K562 (cell line): Measurements from ENCODE around the gene MTREX. TPM values are rescaled to one million over a fixed set of nuclear protein-coding genes. Genes with fewer than 3 reads are reported as not detected.

Experiments used
- ATAC-seq: fragments of 200-7000 bp; cut with Tn5 transposase; 3 replicates; pipeline ENCODE4 v1.9.1; 2020; ENCODE audit warnings: moderate library complexity
- BruUV-seq: library from RNA; stranded (reverse); fragments of 400-500 nt; replicated peaks from 2 replicates; lab custom pipeline; 2021; lab: Mats Ljungman, UMichigan
- CTCF ChIA-PET: fragments of 300-600 bp; formaldehyde crosslinking; extraction: SDS; loops from one replicate; lab custom pipeline; 2021; ENCODE audit warnings: low intra/inter-chr PET ratio; lab: Yijun Ruan, JAX
- POLR2A ChIA-PET: fragments of 300-600, 350-650 bp; sonication (Branson Sonifier 250); formaldehyde crosslinking; extraction: SDS; loops from one replicate; lab custom pipeline; 2021; ENCODE audit warnings: antibody characterized with exemption, inconsistent platforms; lab: Yijun Ruan, JAX
- DNase-seq, 4 experiments: peaks; one replicate each; pipeline versions ENCODE4 v3.0.0 to v3.0.0-alpha.2; 2011 to 2018; ENCODE audit warnings: low spot score in 3 of 4, mixed read lengths in 3 of 4; ENCODE audit errors: extremely low read depth in 1 of 4
- FAIRE-seq: peaks from 2 replicates; lab custom pipeline; 2011; peaks lifted over from hg19 to GRCh38; lab: Jason Lieb, UNC
- H2AFZ ChIP-seq: 2 replicates; pipeline ENCODE4 v1.6.0; 2011; ENCODE audit warnings: low read depth, low read length, control low read depth, inconsistent platforms
- H3K27ac ChIP-seq: fragments of 200-600 bp; 3 replicates; pipeline ENCODE4 v1.8.0; 2011; ENCODE audit warnings: low read depth, mild to moderate bottlenecking, control low read depth, inconsistent platforms, low read length, moderate library complexity, mixed read lengths; ENCODE audit errors: extremely low read depth
- H3K27me3 ChIP-seq, 2 experiments: fragments of 300-600 bp in 1 of 2; 2 replicates in 1 of 2; 3 replicates in 1 of 2; pipeline versions ENCODE4 v1.6.0 to v1.8.0; 2011; ENCODE audit warnings: inconsistent platforms in 2 of 2, low read length in 2 of 2, mild to moderate bottlenecking in 1 of 2, mixed read lengths in 1 of 2, moderate library complexity in 1 of 2; ENCODE audit not compliant: control insufficient read depth in 2 of 2, insufficient read depth in 2 of 2
- H3K36me3 ChIP-seq: fragments of 300-600 bp; 3 replicates; pipeline ENCODE4 v1.8.0; 2011; ENCODE audit warnings: mild to moderate bottlenecking, low read length, inconsistent platforms; ENCODE audit not compliant: control insufficient read depth, insufficient read depth
- H3K4me1 ChIP-seq, 2 experiments: fragments of 200-600 bp in 1 of 2; replicated peaks in 1 of 2; 2 replicates in 1 of 2; 3 replicates in 1 of 2; pipeline versions ENCODE4 v1.5.1 to v1.8.0; 2011; ENCODE audit warnings: inconsistent platforms in 2 of 2, low read length in 2 of 2, mild to moderate bottlenecking in 1 of 2, mixed read lengths in 1 of 2, moderate library complexity in 1 of 2; ENCODE audit not compliant: control insufficient read depth in 2 of 2, insufficient read depth in 2 of 2
- H3K4me2 ChIP-seq: 2 replicates; pipeline ENCODE4 v1.6.1; 2011; ENCODE audit warnings: low read length, control low read depth, inconsistent platforms, mixed read lengths; ENCODE audit not compliant: insufficient read depth
- H3K4me3 ChIP-seq: fragments of 200-600 bp; sonication (generic), shearing (Covaris generic); 2 replicates; pipeline ENCODE4 v1.5.1; 2016; ENCODE audit warnings: control low read depth, inconsistent platforms
- H3K79me2 ChIP-seq: fragments of 200-600 bp; 3 replicates; pipeline ENCODE4 v1.8.0; 2011; ENCODE audit warnings: low read length, inconsistent platforms; ENCODE audit not compliant: control insufficient read depth, insufficient read depth
- H3K9ac ChIP-seq, 2 experiments: 2 replicates each; pipeline versions ENCODE4 v1.6.0 to v1.6.1; 2011; ENCODE audit warnings: low read depth in 2 of 2, low read length in 2 of 2, control low read depth in 1 of 2, inconsistent platforms in 1 of 2, mild to moderate bottlenecking in 1 of 2, mixed read lengths in 1 of 2; ENCODE audit not compliant: insufficient read depth in 1 of 2
- H3K9me1 ChIP-seq: one replicate; pipeline ENCODE4 v1.6.0; 2011; ENCODE audit warnings: inconsistent platforms, mild to moderate bottlenecking, low read length, moderate library complexity; ENCODE audit not compliant: control insufficient read depth, insufficient read depth
- H3K9me3 ChIP-seq: replicated peaks from 2 replicates; pipeline ENCODE4 v1.5.1; 2011; ENCODE audit warnings: low read depth, low read length, inconsistent platforms; ENCODE audit not compliant: control insufficient read depth, insufficient read depth
- H4K20me1 ChIP-seq: replicated peaks from 2 replicates; pipeline ENCODE4 v1.6.1; 2011; ENCODE audit warnings: low read length, inconsistent platforms, mixed read lengths; ENCODE audit not compliant: control insufficient read depth, insufficient read depth
- ARID1B ChIP-seq: fragments of 450-650 bp; IDR thresholded peaks from 2 replicates; pipeline ENCODE4 v1.6.1; 2016; ENCODE audit warnings: antibody characterized with exemption, mild to moderate bottlenecking, inconsistent platforms
- C11orf30 ChIP-seq: fragments of 450-650 bp; IDR thresholded peaks from 2 replicates; pipeline ENCODE4 v1.6.1; 2016; ENCODE audit warnings: low read depth, mild to moderate bottlenecking
- ELK3 ChIP-seq: fragments of 450-650 bp; formaldehyde crosslinking; IDR thresholded peaks from 2 replicates; pipeline ENCODE4 v1.4.0; 2020; ENCODE audit warnings: mild to moderate bottlenecking
- FOSL1 ChIP-seq: fragments of 200-800 bp; sonication (Bioruptor generic); conservative IDR thresholded peaks from 2 replicates; pipeline ENCODE4 v1.6.1; 2016; ENCODE audit warnings: missing genetic modification characterization, missing compliant biosample characterization
- MAFG ChIP-seq: fragments of 450-650 bp; conservative IDR thresholded peaks from 2 replicates; pipeline ENCODE4 v1.6.1; 2016; ENCODE audit warnings: missing genetic modification characterization, missing compliant biosample characterization
- NFE2 ChIP-seq: IDR thresholded peaks from 2 replicates; pipeline ENCODE4 v1.6.1; 2014; ENCODE audit warnings: antibody characterized with exemption, low read depth
- NFYB ChIP-seq: IDR thresholded peaks from 2 replicates; pipeline ENCODE4 v1.6.1; 2011; ENCODE audit warnings: mild to moderate bottlenecking, moderate library complexity; ENCODE audit not compliant: insufficient read length; ENCODE audit errors: extremely low read depth
- NR2C2 ChIP-seq, 2 experiments: fragments of 200-800 bp in 1 of 2; sonication (Bioruptor generic) in 1 of 2; sonication (generic) in 1 of 2; formaldehyde crosslinking in 1 of 2; IDR thresholded peaks; 2 replicates each; pipeline versions ENCODE4 v1.6.1 to v1.8.0; 2016 to 2022; ENCODE audit warnings: mild to moderate bottlenecking in 1 of 2, missing compliant biosample characterization in 1 of 2, missing genetic modification characterization in 1 of 2, missing genetic modification reagents in 1 of 2
- PHB ChIP-seq: fragments of 250-450 bp; sonication (Bioruptor Pico); IDR thresholded peaks from 2 replicates; pipeline ENCODE4 v1.5.0; 2021
- SOX6 ChIP-seq: fragments of 450-650 bp; IDR thresholded peaks from 2 replicates; pipeline ENCODE4 v1.6.1; 2014; ENCODE audit warnings: mild to moderate bottlenecking
- USF2 ChIP-seq: sonication (generic); formaldehyde crosslinking; IDR thresholded peaks from 2 replicates; pipeline ENCODE4 v1.5.0; 2020; ENCODE audit warnings: missing genetic modification reagents
- YY1 ChIP-seq, 3 experiments: IDR thresholded peaks; 2 replicates each; pipeline ENCODE4 v1.6.1; 2011; ENCODE audit warnings: low read length in 2 of 3, mild to moderate bottlenecking in 2 of 3, moderate library complexity in 2 of 3, borderline replicate concordance in 1 of 3, control low read depth in 1 of 3, low read depth in 1 of 3; ENCODE audit not compliant: insufficient read depth in 3 of 3, insufficient replicate concordance in 2 of 3, control insufficient read depth in 1 of 3, insufficient read length in 1 of 3; ENCODE audit errors: extremely low read depth in 1 of 3
- ZBTB34 ChIP-seq: fragments of 250-450 bp; sonication (Bioruptor Pico); IDR thresholded peaks from 2 replicates; pipeline ENCODE4 v1.8.0; 2021; ENCODE audit warnings: mild to moderate bottlenecking, moderate library complexity
- ZNF316 ChIP-seq: fragments of 450-650 bp; IDR thresholded peaks from 2 replicates; pipeline ENCODE4 v1.6.1; 2016
- ZNF324 ChIP-seq: fragments of 250-450 bp; sonication (Bioruptor Pico); IDR thresholded peaks from 2 replicates; pipeline ENCODE4 v1.4.0; 2020; ENCODE audit warnings: mild to moderate bottlenecking
- ZNF408 ChIP-seq: fragments of 250-450 bp; sonication (Bioruptor Pico); IDR thresholded peaks from 2 replicates; pipeline ENCODE4 v1.4.0; 2020; ENCODE audit warnings: low read depth, mild to moderate bottlenecking, moderate library complexity
- ZNF77 ChIP-seq: fragments of 250-450 bp; sonication (Bioruptor Pico); IDR thresholded peaks from 2 replicates; pipeline ENCODE4 v1.5.0; 2020
- WGBS: fragments of 100-300 bp; shearing (Covaris generic); methylation state at CpG from one replicate; pipeline ENCODE4 v1.1.6; 2016; ENCODE audit warnings: low coverage, mixed read lengths; ENCODE audit not compliant: insufficient coverage; ENCODE audit errors: missing lambda C conversion rate; 5-methylcytosine and 5-hydroxymethylcytosine counted together
- in situ Hi-C: fragments of 300-500 bp; cut with MboI; formaldehyde crosslinking; loops from 4 replicates; pipeline ENCODE4 v1.15.0; 2018; ENCODE audit warnings: inconsistent platforms, mixed read lengths
- intact Hi-C: fragments of 100-400 bp; cut with micrococcal nuclease; formaldehyde crosslinking; loops from 2 replicates; pipeline ENCODE4 v1.14.2; 2022
- polyA plus RNA-seq, 8 experiments: library from polyadenylated mRNA; depleted of rRNA in 4 of 8; stranded (reverse) in 5 of 8; unstranded in 3 of 8; fragments of >200 nt; fragmentation: Nextera tagmentation in 2 of 8; fragmentation: Illumina TruSeq in 1 of 8; extraction: Ambion mirVana in 2 of 8; extraction: Trizol in 1 of 8; gene quantifications; 2 replicates each; pipeline versions ENCODE4 v1.2.1 to v1.2.3, GENCODE V29; 2011 to 2014; ENCODE audit warnings: inconsistent platforms in 1 of 8, missing spikeins in 1 of 8
- total RNA-seq, 7 experiments: library from RNA; depleted of rRNA in 6 of 7; stranded (reverse); fragments of >200 nt in 6 of 7; fragmentation: Illumina TruSeq in 2 of 7; extraction: Trizol in 2 of 7; gene quantifications; 2 replicates each; pipeline versions ENCODE4 v1.2.1 to v1.2.3, GENCODE V29; 2011 to 2021; ENCODE audit warnings: low replicate concordance in 1 of 7
- TF ChIP-seq, protein P1 (sequence below): fragments of 250-450 bp; sonication (Bioruptor Pico); IDR thresholded peaks from 2 replicates; pipeline ENCODE4 v1.9.0; 2021; ENCODE audit warnings: mild to moderate bottlenecking

The MTREX gene
- total and polyA plus RNA-seq, 9 of the 15 experiments (the other 6 are each of a cell fraction or from before 2014, with no cell fraction given): 52.9 to 193 (median 150) TPM

DNA sequence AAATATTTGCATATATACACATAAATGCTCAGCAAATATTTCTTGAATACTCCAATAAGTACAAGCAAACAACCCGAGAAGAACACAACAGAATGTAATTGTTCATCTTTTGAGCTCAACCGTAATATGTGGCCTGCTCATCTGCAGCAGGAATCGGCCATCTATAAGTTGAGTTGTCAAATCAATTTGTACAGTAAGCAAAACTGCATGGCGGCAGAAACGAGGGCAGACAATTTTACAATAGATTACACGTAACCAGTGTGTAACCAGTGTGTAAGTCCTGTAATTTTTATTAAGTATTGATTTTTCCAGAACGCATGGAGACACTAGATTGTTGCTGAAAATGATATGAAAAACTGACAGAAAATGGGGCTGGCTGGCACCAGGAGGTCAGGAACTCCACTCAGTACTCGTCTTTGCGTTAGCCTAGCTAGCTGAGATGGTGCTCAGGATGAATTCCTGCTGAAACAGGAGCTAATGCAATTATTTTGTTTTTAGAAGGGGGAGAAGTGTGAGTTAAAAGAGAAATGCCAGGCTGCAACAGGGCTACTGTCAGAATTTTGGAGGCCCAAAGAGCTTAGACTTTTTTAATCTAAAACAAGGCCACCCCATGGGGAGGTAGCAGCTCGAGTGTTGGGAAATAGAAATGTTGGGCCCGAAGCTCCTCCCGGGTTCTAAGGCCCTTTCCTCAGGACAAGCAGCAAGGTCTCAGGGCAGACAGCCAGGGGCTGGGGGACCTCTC is 977 bp upstream of the MTREX start:
- BruUV-seq: TSS peak; percentile 52
- Histone ChIP-seq H3K27ac (peak overlapping the region; percentile 98), H3K4me1 (peaks cover 3 to 15% of the 10 kb centered on the region in 2 experiments; a peak in 4 of 5 replicates), H3K9ac (peak overlapping the region; percentile 99 to 100), H2AFZ (peak overlapping the region; percentile 90), H3K9me3 (peaks cover 7% of the 10 kb centered on the region), H3K4me3 (peak overlapping the region; percentile 82), H3K36me3 (peaks cover 27% of the 10 kb centered on the region), H3K79me2 (peaks cover 100% of the 10 kb centered on the region), H3K9me1 (no peaks in the 10 kb centered on the region), H3K4me2 (peak overlapping the region; percentile 93), H3K27me3 (no peaks in the 10 kb centered on the region), H4K20me1 (no peaks in the 10 kb centered on the region)
- in situ Hi-C loops (no loop called here), intact Hi-C loops (loop anchor here (5.0 to 10.0 kb wide), 2 partner anchors 80 to 132 kb away; partner anchors contain the start of genes CDC20B and MCIDAS)
- POLR2A ChIA-PET: interaction anchor here (0.6 to 2.3 kb wide), 10 partner anchors 11 to 81 kb away, joined by 3 to 5 read pairs (median 4); partner anchors contain the start of genes CCNO and MCIDAS
- ATAC-seq (peak; percentile 37), DNase-seq (peak in 2 of 4 experiments; percentile 31 to 32), FAIRE-seq (no peak)
- under 1% methylated on average over 12 of the region's 12 CpGs for WGBS
- CTCF ChIA-PET: no interaction called here
- TF ChIP-seq USF2 (CRISPR knock-in tag) (0 out of 2 replicates have a peak, but pooled peaks have one; percentile 0), ELK3 (CRISPR knock-in tag) (no peak), YY1 (IDR thresholded peaks at IDR 0.05; ENCODE audit: borderline replicate concordance in 1 of 3, control insufficient read depth in 1 of 3, extremely low read depth in 1 of 3, insufficient read depth in 3 of 3, insufficient read length in 1 of 3, insufficient replicate concordance in 2 of 3, low read depth in 1 of 3, low read length in 2 of 3) (peak in 1 of 3 experiments; percentile 10), ZNF316 (peak; percentile 68), ZNF408 (no peak), NR2C2 (CRISPR knock-in tag; IDR thresholded peaks at IDR 0.05) (no peak), NR2C2 (tag; IDR thresholded peaks at IDR 0.05) (no peak), C11orf30 (peak; percentile 69), ZNF77 (CRISPR knock-in tag) (no peak), SOX6 (no peak), ZNF324 (CRISPR knock-in tag) (no peak), ZBTB34 (no peak), MAFG (tag) (peak; percentile 49; the same call in 1 of the 2 replicates), ARID1B (no peak), PHB (CRISPR knock-in tag) (no peak), NFE2 (0 out of 2 replicates have a peak, but pooled peaks have one; percentile 1), FOSL1 (tag) (0 out of 2 replicates have a peak, but pooled peaks have one; percentile 9), NFYB (no peak)
- TF ChIP-seq, protein P1, sequence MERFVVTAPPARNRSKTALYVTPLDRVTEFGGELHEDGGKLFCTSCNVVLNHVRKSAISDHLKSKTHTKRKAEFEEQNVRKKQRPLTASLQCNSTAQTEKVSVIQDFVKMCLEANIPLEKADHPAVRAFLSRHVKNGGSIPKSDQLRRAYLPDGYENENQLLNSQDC: no peak
